K562 (cell line): ENCODE measurements around the gene NIPA2. TPM values are rescaled to one million over a fixed set of nuclear protein-coding genes. Genes with fewer than 3 reads are reported as not detected.

Experiments used
- ATAC-seq: fragments of 200-7000 bp; cut with Tn5 transposase; 3 replicates; pipeline ENCODE4 v1.9.1; 2020; ENCODE audit warnings: moderate library complexity
- BruUV-seq: library from RNA; stranded (reverse); fragments of 400-500 nt; replicated peaks from 2 replicates; lab custom pipeline; 2021; lab: Mats Ljungman, UMichigan
- CTCF ChIA-PET: fragments of 300-600 bp; formaldehyde crosslinking; extraction: SDS; loops from one replicate; lab custom pipeline; 2021; ENCODE audit warnings: low intra/inter-chr PET ratio; lab: Yijun Ruan, JAX
- POLR2A ChIA-PET: fragments of 300-600, 350-650 bp; sonication (Branson Sonifier 250); formaldehyde crosslinking; extraction: SDS; loops from one replicate; lab custom pipeline; 2021; ENCODE audit warnings: antibody characterized with exemption, inconsistent platforms; lab: Yijun Ruan, JAX
- DNase-seq, 4 experiments: peaks; one replicate each; pipeline versions ENCODE4 v3.0.0 to v3.0.0-alpha.2; 2011 to 2018; ENCODE audit warnings: low spot score in 3 of 4, mixed read lengths in 3 of 4; ENCODE audit errors: extremely low read depth in 1 of 4
- FAIRE-seq: peaks from 2 replicates; lab custom pipeline; 2011; peaks lifted over from hg19 to GRCh38; lab: Jason Lieb, UNC
- H2AFZ ChIP-seq: 2 replicates; pipeline ENCODE4 v1.6.0; 2011; ENCODE audit warnings: low read depth, low read length, control low read depth, inconsistent platforms
- H3K27ac ChIP-seq: fragments of 200-600 bp; 3 replicates; pipeline ENCODE4 v1.8.0; 2011; ENCODE audit warnings: low read depth, mild to moderate bottlenecking, control low read depth, inconsistent platforms, low read length, moderate library complexity, mixed read lengths; ENCODE audit errors: extremely low read depth
- H3K27me3 ChIP-seq, 2 experiments: fragments of 300-600 bp in 1 of 2; 2 replicates in 1 of 2; 3 replicates in 1 of 2; pipeline versions ENCODE4 v1.6.0 to v1.8.0; 2011; ENCODE audit warnings: inconsistent platforms in 2 of 2, low read length in 2 of 2, mild to moderate bottlenecking in 1 of 2, mixed read lengths in 1 of 2, moderate library complexity in 1 of 2; ENCODE audit not compliant: control insufficient read depth in 2 of 2, insufficient read depth in 2 of 2
- H3K36me3 ChIP-seq: fragments of 300-600 bp; 3 replicates; pipeline ENCODE4 v1.8.0; 2011; ENCODE audit warnings: mild to moderate bottlenecking, low read length, inconsistent platforms; ENCODE audit not compliant: control insufficient read depth, insufficient read depth
- H3K4me1 ChIP-seq, 2 experiments: fragments of 200-600 bp in 1 of 2; replicated peaks in 1 of 2; 2 replicates in 1 of 2; 3 replicates in 1 of 2; pipeline versions ENCODE4 v1.5.1 to v1.8.0; 2011; ENCODE audit warnings: inconsistent platforms in 2 of 2, low read length in 2 of 2, mild to moderate bottlenecking in 1 of 2, mixed read lengths in 1 of 2, moderate library complexity in 1 of 2; ENCODE audit not compliant: control insufficient read depth in 2 of 2, insufficient read depth in 2 of 2
- H3K4me2 ChIP-seq: 2 replicates; pipeline ENCODE4 v1.6.1; 2011; ENCODE audit warnings: low read length, control low read depth, inconsistent platforms, mixed read lengths; ENCODE audit not compliant: insufficient read depth
- H3K4me3 ChIP-seq: fragments of 200-600 bp; sonication (generic), shearing (Covaris generic); 2 replicates; pipeline ENCODE4 v1.5.1; 2016; ENCODE audit warnings: control low read depth, inconsistent platforms
- H3K79me2 ChIP-seq: fragments of 200-600 bp; 3 replicates; pipeline ENCODE4 v1.8.0; 2011; ENCODE audit warnings: low read length, inconsistent platforms; ENCODE audit not compliant: control insufficient read depth, insufficient read depth
- H3K9ac ChIP-seq, 2 experiments: 2 replicates each; pipeline versions ENCODE4 v1.6.0 to v1.6.1; 2011; ENCODE audit warnings: low read depth in 2 of 2, low read length in 2 of 2, control low read depth in 1 of 2, inconsistent platforms in 1 of 2, mild to moderate bottlenecking in 1 of 2, mixed read lengths in 1 of 2; ENCODE audit not compliant: insufficient read depth in 1 of 2
- H3K9me1 ChIP-seq: one replicate; pipeline ENCODE4 v1.6.0; 2011; ENCODE audit warnings: inconsistent platforms, mild to moderate bottlenecking, low read length, moderate library complexity; ENCODE audit not compliant: control insufficient read depth, insufficient read depth
- H3K9me3 ChIP-seq: replicated peaks from 2 replicates; pipeline ENCODE4 v1.5.1; 2011; ENCODE audit warnings: low read depth, low read length, inconsistent platforms; ENCODE audit not compliant: control insufficient read depth, insufficient read depth
- H4K20me1 ChIP-seq: replicated peaks from 2 replicates; pipeline ENCODE4 v1.6.1; 2011; ENCODE audit warnings: low read length, inconsistent platforms, mixed read lengths; ENCODE audit not compliant: control insufficient read depth, insufficient read depth
- FOXO4 ChIP-seq: fragments of 450-650 bp; formaldehyde crosslinking; IDR thresholded peaks from 2 replicates; pipeline ENCODE4 v1.4.0; 2020; ENCODE audit warnings: mild to moderate bottlenecking, moderate library complexity
- KDM1A ChIP-seq, 2 experiments: fragments of 450-650 bp; IDR thresholded peaks; 2 replicates each; pipeline ENCODE4 v1.6.1; 2016; ENCODE audit warnings: mild to moderate bottlenecking in 2 of 2
- MCM5 ChIP-seq: fragments of 450-650 bp; IDR thresholded peaks from 2 replicates; pipeline ENCODE4 v1.6.1; 2016; ENCODE audit warnings: low read depth
- NCOA1 ChIP-seq: fragments of 450-650 bp; IDR thresholded peaks from 2 replicates; pipeline ENCODE4 v1.6.1; 2016; ENCODE audit warnings: low read depth
- NRF1 ChIP-seq, 2 experiments: fragments of 450-650 bp; IDR thresholded peaks in 1 of 2; conservative IDR thresholded peaks in 1 of 2; 2 replicates each; pipeline ENCODE4 v1.6.1; 2014; ENCODE audit warnings: mild to moderate bottlenecking in 2 of 2
- RUNX1 ChIP-seq: sonication (generic); IDR thresholded peaks from 2 replicates; pipeline ENCODE4 v1.6.1; 2016; ENCODE audit warnings: antibody characterized with exemption, low read depth
- ZFP1 ChIP-seq: fragments of 450-650 bp; formaldehyde crosslinking; IDR thresholded peaks from 2 replicates; pipeline ENCODE4 v1.4.0; 2020; ENCODE audit warnings: mild to moderate bottlenecking, mixed read lengths
- WGBS: fragments of 100-300 bp; shearing (Covaris generic); methylation state at CpG from one replicate; pipeline ENCODE4 v1.1.6; 2016; ENCODE audit warnings: low coverage, mixed read lengths; ENCODE audit not compliant: insufficient coverage; ENCODE audit errors: missing lambda C conversion rate; 5-methylcytosine and 5-hydroxymethylcytosine counted together
- in situ Hi-C: fragments of 300-500 bp; cut with MboI; formaldehyde crosslinking; loops from 4 replicates; pipeline ENCODE4 v1.15.0; 2018; ENCODE audit warnings: inconsistent platforms, mixed read lengths
- intact Hi-C: fragments of 100-400 bp; cut with micrococcal nuclease; formaldehyde crosslinking; loops from 2 replicates; pipeline ENCODE4 v1.14.2; 2022
- polyA plus RNA-seq, 8 experiments: library from polyadenylated mRNA; depleted of rRNA in 4 of 8; stranded (reverse) in 5 of 8; unstranded in 3 of 8; fragments of >200 nt; fragmentation: Nextera tagmentation in 2 of 8; fragmentation: Illumina TruSeq in 1 of 8; extraction: Ambion mirVana in 2 of 8; extraction: Trizol in 1 of 8; gene quantifications; 2 replicates each; pipeline versions ENCODE4 v1.2.1 to v1.2.3, GENCODE V29; 2011 to 2014; ENCODE audit warnings: inconsistent platforms in 1 of 8, missing spikeins in 1 of 8
- total RNA-seq, 7 experiments: library from RNA; depleted of rRNA in 6 of 7; stranded (reverse); fragments of >200 nt in 6 of 7; fragmentation: Illumina TruSeq in 2 of 7; extraction: Trizol in 2 of 7; gene quantifications; 2 replicates each; pipeline versions ENCODE4 v1.2.1 to v1.2.3, GENCODE V29; 2011 to 2021; ENCODE audit warnings: low replicate concordance in 1 of 7
- TF ChIP-seq, protein P1 (sequence below): fragments of 450-650 bp; IDR thresholded peaks from 2 replicates; pipeline ENCODE4 v1.6.1; 2018; ENCODE audit not compliant: partially characterized antibody

The NIPA2 gene
- total and polyA plus RNA-seq, 9 of the 15 experiments (the other 6 are each of a cell fraction or from before 2014, with no cell fraction given) = 18.7 to 107 (median 87.3) TPM

GRCh38 chr15:22880068-22880980, 41.9 kb downstream of the NIPA2 start:
- ChIA-PET POLR2A (interaction anchor here (0.7 to 1.3 kb wide), 2 partner anchors 12 to 1108 kb away, joined by 3 to 6 read pairs; no protein-coding TSS in a partner anchor), CTCF (no interaction called here)
- Histone ChIP-seq H3K27me3 (no peaks in the 10 kb centered on the region), H3K4me2 (no peak overlapping the region), H4K20me1 (no peaks in the 10 kb centered on the region), H3K4me3 (no peak overlapping the region), H3K9me3 (no peaks in the 10 kb centered on the region), H2AFZ (0 out of 2 replicates have a peak overlapping the region, but pooled peaks have one; percentile 21), H3K36me3 (peaks cover 22% of the 10 kb centered on the region; the same call in 1 of the 3 replicates), H3K9me1 (peaks cover 5% of the 10 kb centered on the region), H3K27ac (no peak overlapping the region), H3K9ac (0 out of 4 replicates have a peak overlapping the region, but pooled peaks of 1 of the 2 experiments have one; percentile 17), H3K79me2 (no peaks in the 10 kb centered on the region), H3K4me1 (peaks cover 5 to 24% of the 10 kb centered on the region in 2 experiments; a peak in 3 of 5 replicates)
- in situ Hi-C loops (no loop called here), intact Hi-C loops (no loop called here)
- no peak for FAIRE-seq
- peak; percentile 26 for ATAC-seq
- no peak for DNase-seq
- 75% methylated on average over 31 of the region's 33 CpGs for WGBS
- TF ChIP-seq MCM5 (no peak), RUNX1 (no peak), ZFP1 (CRISPR knock-in tag) (no peak), NCOA1 (no peak), NRF1 (conservative IDR thresholded peaks at IDR 0.05 in 1 of 2, IDR thresholded peaks at IDR 0.05 in 1 of 2) (no peak), FOXO4 (CRISPR knock-in tag) (no peak), KDM1A (IDR thresholded peaks at IDR 0.05) (no peak)
- TF ChIP-seq, protein P1, sequence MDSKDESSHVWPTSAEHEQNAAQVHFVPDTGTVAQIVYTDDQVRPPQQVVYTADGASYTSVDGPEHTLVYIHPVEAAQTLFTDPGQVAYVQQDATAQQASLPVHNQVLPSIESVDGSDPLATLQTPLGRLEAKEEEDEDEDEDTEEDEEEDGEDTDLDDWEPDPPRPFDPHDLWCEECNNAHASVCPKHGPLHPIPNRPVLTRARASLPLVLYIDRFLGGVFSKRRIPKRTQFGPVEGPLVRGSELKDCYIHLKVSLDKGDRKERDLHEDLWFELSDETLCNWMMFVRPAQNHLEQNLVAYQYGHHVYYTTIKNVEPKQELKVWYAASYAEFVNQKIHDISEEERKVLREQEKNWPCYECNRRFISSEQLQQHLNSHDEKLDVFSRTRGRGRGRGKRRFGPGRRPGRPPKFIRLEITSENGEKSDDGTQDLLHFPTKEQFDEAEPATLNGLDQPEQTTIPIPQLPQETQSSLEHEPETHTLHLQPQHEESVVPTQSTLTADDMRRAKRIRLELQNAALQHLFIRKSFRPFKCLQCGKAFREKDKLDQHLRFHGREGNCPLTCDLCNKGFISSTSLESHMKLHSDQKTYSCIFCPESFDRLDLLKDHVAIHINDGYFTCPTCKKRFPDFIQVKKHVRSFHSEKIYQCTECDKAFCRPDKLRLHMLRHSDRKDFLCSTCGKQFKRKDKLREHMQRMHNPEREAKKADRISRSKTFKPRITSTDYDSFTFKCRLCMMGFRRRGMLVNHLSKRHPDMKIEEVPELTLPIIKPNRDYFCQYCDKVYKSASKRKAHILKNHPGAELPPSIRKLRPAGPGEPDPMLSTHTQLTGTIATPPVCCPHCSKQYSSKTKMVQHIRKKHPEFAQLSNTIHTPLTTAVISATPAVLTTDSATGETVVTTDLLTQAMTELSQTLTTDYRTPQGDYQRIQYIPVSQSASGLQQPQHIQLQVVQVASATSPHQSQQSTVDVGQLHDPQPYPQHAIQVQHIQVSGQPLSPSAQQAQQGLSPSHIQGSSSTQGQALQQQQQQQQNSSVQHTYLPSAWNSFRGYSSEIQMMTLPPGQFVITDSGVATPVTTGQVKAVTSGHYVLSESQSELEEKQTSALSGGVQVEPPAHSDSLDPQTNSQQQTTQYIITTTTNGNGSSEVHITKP = peak; percentile 36
- no TSS peak for BruUV-seq
